Ovary (tissue), 9 donors: ENCODE results near the gene FER. TPM values are rescaled to one million over a fixed set of nuclear protein-coding genes. Genes with fewer than 3 reads are reported as not detected.

Experiments
- DNase-seq, 5 donors: peaks; one replicate each; pipeline ENCODE4 v3.0.0-alpha.2; 2019 to 2020
- H3K27ac ChIP-seq, 2 donors: fragments of 200-600 bp; one replicate each; pipeline versions ENCODE4 v1.5.1 to v1.8.0; 2019 to 2022
- H3K27me3 ChIP-seq: fragments of 200-600 bp; one replicate; pipeline ENCODE4 v1.8.0; 2022
- H3K36me3 ChIP-seq: fragments of 200-600 bp; sonication (generic); one replicate; pipeline ENCODE4 v1.5.1; 2019
- H3K4me1 ChIP-seq: one replicate; pipeline ENCODE4 v1.8.1; 2013; ENCODE audit warnings: mild to moderate bottlenecking, moderate library complexity; ENCODE audit not compliant: insufficient read depth
- H3K4me3 ChIP-seq: fragments of 200-600 bp; sonication (generic); one replicate; pipeline ENCODE4 v1.5.1; 2017
- H3K9me3 ChIP-seq, 2 donors: fragments of 200-600 bp in 1 of 2; sonication (generic) in 1 of 2; one replicate each; pipeline versions ENCODE4 v1.5.1 to v1.8.1; 2013 to 2019; ENCODE audit warnings: mild to moderate bottlenecking in 1 of 2, moderate library complexity in 1 of 2
- CTCF ChIP-seq, 3 donors: fragments of 450-650 bp in 2 of 3; fragments of 200-600 bp in 1 of 3; IDR thresholded peaks; one replicate each; pipeline versions ENCODE4 v1.5.1 to v1.8.0; 2016 to 2022; ENCODE audit warnings: antibody characterized with exemption in 3 of 3, mild to moderate bottlenecking in 1 of 3
- EP300 ChIP-seq: sonication (generic); formaldehyde crosslinking; IDR thresholded peaks from one replicate; pipeline ENCODE4 v1.6.1; 2017; ENCODE audit warnings: antibody characterized with exemption
- POLR2A ChIP-seq: fragments of 450-650 bp; IDR thresholded peaks from one replicate; pipeline ENCODE4 v1.6.1; 2017; ENCODE audit warnings: antibody characterized with exemption, mild to moderate bottlenecking, moderate library complexity
- WGBS, 3 donors: extraction: QIAGEN DNeasy Blood & Tissue Kit in 1 of 3; methylation state at CpG; one replicate each; pipeline versions ENCODE4 v1.1.5 to v1.1.7; 2013 to 2017; 5-methylcytosine and 5-hydroxymethylcytosine counted together
- intact Hi-C, 4 donors: fragments of 100-400 bp; cut with DNase I; formaldehyde crosslinking; loops; one replicate each; pipeline versions ENCODE4 v1.11.0 to v1.15.1; 2022 to 2023
- polyA plus RNA-seq, 2 donors: library from polyadenylated mRNA; stranded (reverse); fragments of 200-250 nt in 1 of 2; fragments of 350-450 nt in 1 of 2; fragmentation: Illumina TruSeq in 1 of 2; extraction: RNeasy Lipid Tissue Mini Kit (QIAGEN cat#74804) in 1 of 2; gene quantifications; one replicate each; pipeline ENCODE4 v1.2.3, GENCODE V29; 2013 to 2014
- total RNA-seq, 7 donors: library from RNA; depleted of rRNA in 2 of 7; stranded (reverse); fragments of >200 nt in 2 of 7; fragmentation: NEBNext Ultra II Directional in 3 of 7; extraction: Animal tissue kit (Norgen Biotek cat#: 25700) in 3 of 7; gene quantifications; one replicate each; pipeline versions ENCODE4 v1.1.0 to v1.2.4, GENCODE V29; 2016 to 2023
- donor health status: DM: no; HTN: no; CAD: no; lungs with moderate emphysema.
- donor health status: DM: no; HTN: no; CAD: no.
- donor health status: Bipolar disorder and iron deficiency.
- donor health status: DM: yes; HTN: yes; CAD: no.
- donor health status: DM: no; HTN: no; CAD: no.
- donor health status: DM: yes; HTN: yes; CAD: no.

Gene FER
- total and polyA plus RNA-seq, 9 donors: 3.0 to 36.0 (median 28.0) TPM

- Histone ChIP-seq H3K36me3 (no peaks in the 10 kb centered on the region), H3K27ac (no peak overlapping the region), H3K9me3 (no peaks in the 10 kb centered on the region), H3K4me1 (no peaks in the 10 kb centered on the region), H3K27me3 (no peaks in the 10 kb centered on the region), H3K4me3 (no peak overlapping the region)
- intact Hi-C loops: no loop called here
- no peak for TF ChIP-seq CTCF (IDR thresholded peaks at IDR 0.05)
- no peak for TF ChIP-seq POLR2A
- TF ChIP-seq EP300: no peak
- DNase-seq: no peak
- WGBS, 3 donors: 89 to 93% (median 91%) methylated on average over 2 of the region's 2 CpGs
Measured at GRCh38 chr5:108950276-108950675, 202.6 kb downstream of the FER start.

GRCh38 chr5:108953940-108954339 lies 206.2 kb downstream of the FER start:
- intact Hi-C loops: no loop called here
- no peaks in the 10 kb centered on the region for H3K36me3 ChIP-seq
- H3K4me3 ChIP-seq: no peak overlapping the region
- TF ChIP-seq POLR2A (no peak), EP300 (no peak), CTCF (IDR thresholded peaks at IDR 0.05) (no peak)
- no peaks in the 10 kb centered on the region for H3K9me3 ChIP-seq
- H3K27me3 ChIP-seq: no peaks in the 10 kb centered on the region
- no peaks in the 10 kb centered on the region for H3K4me1 ChIP-seq
- H3K27ac ChIP-seq: no peak overlapping the region
- DNase-seq: no peak

- no peak overlapping the region for H3K27ac ChIP-seq
- no peaks in the 10 kb centered on the region for H3K4me1 ChIP-seq
- H3K27me3 ChIP-seq: no peaks in the 10 kb centered on the region
- H3K36me3 ChIP-seq: no peaks in the 10 kb centered on the region
- no peak for DNase-seq
- H3K9me3 ChIP-seq: no peaks in the 10 kb centered on the region
- TF ChIP-seq POLR2A (no peak), EP300 (no peak), CTCF (IDR thresholded peaks at IDR 0.05) (no peak)
- intact Hi-C loops: no loop called here
- H3K4me3 ChIP-seq: no peak overlapping the region
Measured at GRCh38 chr5:108957333-108957732, 209.6 kb downstream of the FER start.

- Histone ChIP-seq H3K27me3 (no peaks in the 10 kb centered on the region), H3K36me3 (no peaks in the 10 kb centered on the region), H3K9me3 (no peaks in the 10 kb centered on the region), H3K4me1 (no peaks in the 10 kb centered on the region), H3K27ac (no peak overlapping the region), H3K4me3 (no peak overlapping the region)
- WGBS, 3 donors: 89 to 98% (median 96%) methylated on average over 6 of the region's 6 CpGs
- DNase-seq: no peak
- no peak for TF ChIP-seq EP300
- no peak for TF ChIP-seq POLR2A
- intact Hi-C loops: no loop called here
Measured at GRCh38 chr5:108966910-108967309, 219.2 kb downstream of the FER start.

GRCh38 chr5:108974594-108974993 lies 226.9 kb downstream of the FER start:
- Histone ChIP-seq H3K4me1 (no peaks in the 10 kb centered on the region), H3K4me3 (no peak overlapping the region), H3K27me3 (no peaks in the 10 kb centered on the region), H3K9me3 (no peaks in the 10 kb centered on the region), H3K27ac (no peak overlapping the region), H3K36me3 (no peaks in the 10 kb centered on the region)
- intact Hi-C loops: no loop called here
- DNase-seq: no peak
- TF ChIP-seq CTCF (IDR thresholded peaks at IDR 0.05) (no peak), EP300 (no peak), POLR2A (no peak)
- 95 to 100% (median 97%) methylated on average over 1 of the region's 1 CpG for WGBS, 3 donors
